ENCODE data around the gene KNDC1. TPM values are rescaled to one million over a fixed set of nuclear protein-coding genes. Genes with fewer than 3 reads are reported as not detected.

KNDC1 gene
- polyA plus RNA-seq, 1 donor (not counting 4 experiments of a cell fraction or from before 2014, with no cell fraction given) = 0.20 TPM

DNA sequence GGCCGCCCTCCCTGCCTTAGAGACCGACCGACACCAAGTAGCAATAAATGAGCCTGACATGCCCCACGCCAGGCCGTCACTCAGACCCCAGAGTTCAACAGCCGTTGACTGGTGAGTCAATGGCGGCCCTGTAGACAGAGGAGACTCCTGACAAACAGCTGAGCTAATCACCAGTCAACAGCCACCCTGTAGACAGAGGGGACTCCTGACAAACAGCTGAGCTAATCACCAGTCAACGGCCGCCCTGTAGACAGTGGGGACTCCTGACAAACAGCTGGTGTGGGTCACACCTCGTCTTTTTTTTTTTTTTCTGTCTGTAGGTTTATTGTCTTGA, 16.9 kb upstream of the KNDC1 start:
- no peaks in the 10 kb centered on the region for H4K20me1 ChIP-seq (ENCODE audit: control insufficient read depth, extremely low read depth, insufficient read depth, low read length)
- H3K79me2 ChIP-seq (ENCODE audit: control insufficient read depth, insufficient read depth, low read length) = no peaks in the 10 kb centered on the region
- no peak overlapping the region for H3K4me2 ChIP-seq (ENCODE audit: control insufficient read depth, extremely low read depth, insufficient read depth, low read depth, low read length)
- dilution Hi-C loops (cut with MboI; ENCODE audit: extremely low pct_ligation_motif_present, low sequenced_read_pairs) = no loop called here
- TF ChIP-seq EZH2 (IDR thresholded peaks at IDR 0.05; ENCODE audit: low read length) = no peak
- TF ChIP-seq, protein P1, sequence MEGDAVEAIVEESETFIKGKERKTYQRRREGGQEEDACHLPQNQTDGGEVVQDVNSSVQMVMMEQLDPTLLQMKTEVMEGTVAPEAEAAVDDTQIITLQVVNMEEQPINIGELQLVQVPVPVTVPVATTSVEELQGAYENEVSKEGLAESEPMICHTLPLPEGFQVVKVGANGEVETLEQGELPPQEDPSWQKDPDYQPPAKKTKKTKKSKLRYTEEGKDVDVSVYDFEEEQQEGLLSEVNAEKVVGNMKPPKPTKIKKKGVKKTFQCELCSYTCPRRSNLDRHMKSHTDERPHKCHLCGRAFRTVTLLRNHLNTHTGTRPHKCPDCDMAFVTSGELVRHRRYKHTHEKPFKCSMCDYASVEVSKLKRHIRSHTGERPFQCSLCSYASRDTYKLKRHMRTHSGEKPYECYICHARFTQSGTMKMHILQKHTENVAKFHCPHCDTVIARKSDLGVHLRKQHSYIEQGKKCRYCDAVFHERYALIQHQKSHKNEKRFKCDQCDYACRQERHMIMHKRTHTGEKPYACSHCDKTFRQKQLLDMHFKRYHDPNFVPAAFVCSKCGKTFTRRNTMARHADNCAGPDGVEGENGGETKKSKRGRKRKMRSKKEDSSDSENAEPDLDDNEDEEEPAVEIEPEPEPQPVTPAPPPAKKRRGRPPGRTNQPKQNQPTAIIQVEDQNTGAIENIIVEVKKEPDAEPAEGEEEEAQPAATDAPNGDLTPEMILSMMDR (optimal IDR thresholded peaks at IDR 0.05 in 1 of 3, IDR thresholded peaks at IDR 0.05 in 1 of 3, conservative IDR thresholded peaks at IDR 0.05 in 1 of 3; ENCODE audit: extremely low read depth in 1 of 3, insufficient read depth in 2 of 3, low read length in 3 of 3) = no peak
- no peaks in the 10 kb centered on the region for H3K4me1 ChIP-seq (ENCODE audit: control insufficient read depth, extremely low read depth, insufficient read depth, low read length)
- H3K36me3 ChIP-seq (ENCODE audit: control insufficient read depth in 2 of 2, extremely low read depth in 1 of 2, insufficient read depth in 2 of 2, low read length in 2 of 2) = no peaks in the 10 kb centered on the region
- no peak overlapping the region for H3K27ac ChIP-seq (ENCODE audit: control insufficient read depth, insufficient read depth, low read length)
- no peak for FAIRE-seq
- H3K9me1 ChIP-seq (ENCODE audit: control insufficient read depth, extremely low read depth, insufficient read depth, low read length) = no peaks in the 10 kb centered on the region
- H2AFZ ChIP-seq (ENCODE audit: control insufficient read depth, low read length) = no peak overlapping the region
- no peak overlapping the region for H3K4me3 ChIP-seq (ENCODE audit: control insufficient read depth in 2 of 3, extremely low read depth in 1 of 3, insufficient read depth in 2 of 3, low read depth in 1 of 3, low read length in 3 of 3)
- no peaks in the 10 kb centered on the region for H3K9me3 ChIP-seq (ENCODE audit: control insufficient read depth, low read depth, low read length)
- no peak overlapping the region for H3K9ac ChIP-seq (ENCODE audit: control insufficient read depth, extremely low read depth, insufficient read depth, low read length)
- no peak for DNase-seq (ENCODE audit: low read depth, low spot score)
- no peaks in the 10 kb centered on the region for H3K27me3 ChIP-seq (ENCODE audit: control insufficient read depth, extremely low read depth, insufficient read depth, low read length)

DNA sequence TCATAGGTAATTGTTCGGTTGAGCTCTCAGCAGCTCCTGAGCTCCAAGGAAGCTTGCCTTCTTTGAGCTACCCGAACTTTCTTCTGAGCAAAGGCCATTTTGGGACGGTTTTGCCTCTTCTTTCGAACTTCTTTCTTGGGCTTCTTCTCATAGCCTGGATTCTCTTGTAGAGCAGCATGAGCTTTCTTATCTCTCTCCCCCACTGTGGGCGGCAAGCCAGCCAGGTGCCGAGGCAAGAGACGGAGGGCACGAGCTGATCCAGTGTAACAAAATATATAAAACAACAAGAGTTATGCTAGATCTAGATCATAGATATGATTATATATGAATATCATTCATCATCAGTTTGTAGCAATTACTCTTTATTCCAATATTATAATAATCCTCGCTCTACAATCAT, 16.5 kb upstream of the KNDC1 start:
- Histone ChIP-seq H3K9me3 (ENCODE audit: control insufficient read depth, low read depth, low read length) (no peaks in the 10 kb centered on the region), H2AFZ (ENCODE audit: control insufficient read depth, low read length) (no peak overlapping the region), H3K4me1 (ENCODE audit: control insufficient read depth, extremely low read depth, insufficient read depth, low read length) (no peaks in the 10 kb centered on the region), H3K27ac (ENCODE audit: control insufficient read depth, insufficient read depth, low read length) (no peak overlapping the region), H3K27me3 (ENCODE audit: control insufficient read depth, extremely low read depth, insufficient read depth, low read length) (no peaks in the 10 kb centered on the region), H3K79me2 (ENCODE audit: control insufficient read depth, insufficient read depth, low read length) (no peaks in the 10 kb centered on the region), H3K36me3 (ENCODE audit: control insufficient read depth in 2 of 2, extremely low read depth in 1 of 2, insufficient read depth in 2 of 2, low read length in 2 of 2) (no peaks in the 10 kb centered on the region), H3K4me3 (ENCODE audit: control insufficient read depth in 2 of 3, extremely low read depth in 1 of 3, insufficient read depth in 2 of 3, low read depth in 1 of 3, low read length in 3 of 3) (no peak overlapping the region), H3K9ac (ENCODE audit: control insufficient read depth, extremely low read depth, insufficient read depth, low read length) (no peak overlapping the region), H3K9me1 (ENCODE audit: control insufficient read depth, extremely low read depth, insufficient read depth, low read length) (no peaks in the 10 kb centered on the region), H3K4me2 (ENCODE audit: control insufficient read depth, extremely low read depth, insufficient read depth, low read depth, low read length) (no peak overlapping the region), H4K20me1 (ENCODE audit: control insufficient read depth, extremely low read depth, insufficient read depth, low read length) (no peaks in the 10 kb centered on the region)
- TF ChIP-seq, protein P1 (optimal IDR thresholded peaks at IDR 0.05 in 1 of 3, IDR thresholded peaks at IDR 0.05 in 1 of 3, conservative IDR thresholded peaks at IDR 0.05 in 1 of 3; ENCODE audit: extremely low read depth in 1 of 3, insufficient read depth in 2 of 3, low read length in 3 of 3) = no peak
- no peak for TF ChIP-seq EZH2 (IDR thresholded peaks at IDR 0.05; ENCODE audit: low read length)
- DNase-seq (ENCODE audit: low read depth, low spot score) (no peak), FAIRE-seq (no peak)
- dilution Hi-C loops (cut with MboI; ENCODE audit: extremely low pct_ligation_motif_present, low sequenced_read_pairs) = no loop called here
